Endothelial cell of umbilical vein (primary cell): Measurements from ENCODE around the gene CNMD. TPM values are rescaled to one million over a fixed set of nuclear protein-coding genes. Genes with fewer than 3 reads are reported as not detected.

Source experiments
- BruUV-seq: library from RNA; stranded (reverse); fragments of 400-500 nt; replicated peaks from 2 replicates; lab custom pipeline; 2021; lab: Mats Ljungman, UMichigan
- CTCF ChIA-PET: fragments of 300-600, 350-600 bp; sonication (Branson Sonifier 250); formaldehyde crosslinking; loops from one replicate; lab custom pipeline; 2021; ENCODE audit warnings: antibody characterized with exemption, inconsistent platforms; lab: Charles Lee
- POLR2A ChIA-PET: fragments of 300-600, 350-600 bp; sonication (Branson Sonifier 250); formaldehyde crosslinking; loops from one replicate; lab custom pipeline; 2021; ENCODE audit warnings: antibody characterized with exemption, inconsistent platforms; lab: Charles Lee
- DNase-seq: peaks from one replicate; pipeline ENCODE4 v3.0.0-alpha.2; 2011; ENCODE audit warnings: low read depth, low spot score
- FAIRE-seq: peaks from 2 replicates; lab custom pipeline; 2011; peaks lifted over from hg19 to GRCh38; lab: Jason Lieb, UNC
- H2AFZ ChIP-seq: 2 replicates; pipeline ENCODE4 v1.6.0; 2012; ENCODE audit warnings: low read depth, low read length, control low read depth, inconsistent platforms
- H3K27ac ChIP-seq: 2 replicates; pipeline ENCODE4 v1.5.1; 2011; ENCODE audit warnings: low read depth, mild to moderate bottlenecking, control low read depth, low read length, moderate library complexity; ENCODE audit not compliant: insufficient read depth
- H3K27me3 ChIP-seq, 2 experiments: 2 replicates each; pipeline versions ENCODE4 v1.6.0 to v1.6.1; 2011; ENCODE audit warnings: low read length in 2 of 2, mixed read lengths in 1 of 2; ENCODE audit not compliant: control insufficient read depth in 2 of 2, insufficient read depth in 2 of 2
- H3K36me3 ChIP-seq, 2 experiments: 2 replicates in 1 of 2; 3 replicates in 1 of 2; pipeline ENCODE4 v1.5.1; 2011; ENCODE audit warnings: low read length in 2 of 2, mild to moderate bottlenecking in 1 of 2, moderate library complexity in 1 of 2; ENCODE audit not compliant: control insufficient read depth in 2 of 2, insufficient read depth in 2 of 2; ENCODE audit errors: extremely low read depth in 1 of 2
- H3K4me1 ChIP-seq: 3 replicates; pipeline ENCODE4 v1.5.1; 2011; ENCODE audit warnings: mild to moderate bottlenecking, low read length; ENCODE audit not compliant: control insufficient read depth, insufficient read depth; ENCODE audit errors: extremely low read depth
- H3K4me2 ChIP-seq: 2 replicates; pipeline ENCODE4 v1.6.1; 2011; ENCODE audit warnings: low read length, control low read depth, mixed read lengths; ENCODE audit not compliant: insufficient read depth
- H3K4me3 ChIP-seq, 3 experiments: fragments of 200-600 bp in 1 of 3; sonication (generic), shearing (Covaris generic) in 1 of 3; replicated peaks in 1 of 3; 2 replicates each; pipeline ENCODE4 v1.5.1; 2011 to 2016; ENCODE audit warnings: control low read depth in 3 of 3, low read length in 3 of 3, mild to moderate bottlenecking in 2 of 3, inconsistent platforms in 1 of 3, low read depth in 1 of 3, moderate library complexity in 1 of 3; ENCODE audit not compliant: insufficient read depth in 1 of 3
- H3K79me2 ChIP-seq: 2 replicates; pipeline ENCODE4 v1.6.0; 2012; ENCODE audit warnings: low read length, inconsistent platforms; ENCODE audit not compliant: control insufficient read depth, insufficient read depth
- H3K9ac ChIP-seq: replicated peaks from 2 replicates; pipeline ENCODE3; 2011; ENCODE audit warnings: low read length, control low read depth; ENCODE audit not compliant: insufficient read depth; ENCODE audit errors: extremely low read depth
- H3K9me1 ChIP-seq: replicated peaks from 3 replicates; pipeline ENCODE4 v1.6.0; 2011; ENCODE audit warnings: mild to moderate bottlenecking, low read length; ENCODE audit not compliant: control insufficient read depth, insufficient read depth; ENCODE audit errors: extremely low read depth
- H3K9me3 ChIP-seq: replicated peaks from 2 replicates; pipeline ENCODE4 v1.5.1; 2012; ENCODE audit warnings: low read length, inconsistent platforms; ENCODE audit not compliant: control insufficient read depth, insufficient read depth
- H4K20me1 ChIP-seq: replicated peaks from 2 replicates; pipeline ENCODE3; 2011; ENCODE audit warnings: mild to moderate bottlenecking, low read length; ENCODE audit not compliant: control insufficient read depth, insufficient read depth; ENCODE audit errors: extremely low read depth
- CTCF ChIP-seq, 2 donors: IDR thresholded peaks; 1 replicate in 1 of 2; 2 replicates in 1 of 2; pipeline ENCODE4 v1.5.1; 2011; ENCODE audit warnings: low read length in 2 of 2, mild to moderate bottlenecking in 2 of 2, moderate library complexity in 2 of 2, control low read depth in 1 of 2, inconsistent platforms in 1 of 2, low read depth in 1 of 2; ENCODE audit not compliant: insufficient read depth in 1 of 2; ENCODE audit errors: extremely low read depth in 1 of 2
- MAX ChIP-seq: IDR thresholded peaks from 2 replicates; pipeline ENCODE4 v1.6.1; 2011; ENCODE audit not compliant: insufficient read depth, insufficient read length
- MYC ChIP-seq: IDR thresholded peaks from one replicate; pipeline ENCODE4 v1.6.1; 2011; ENCODE audit warnings: mild to moderate bottlenecking, low read depth, low read length
- POLR2A ChIP-seq: IDR thresholded peaks from 2 replicates; pipeline ENCODE4 v1.6.1; 2012; ENCODE audit warnings: low read depth, mild to moderate bottlenecking, control low read depth, low read length
- dilution Hi-C: fragments of 300-500 bp; cut with MboI; formaldehyde crosslinking; loops from one replicate; pipeline ENCODE4 v1.15.0; 2019; ENCODE audit warnings: low sequenced_read_pairs; ENCODE audit not compliant: extremely low pct_ligation_motif_present
- intact Hi-C: fragments of 100-400 bp; cut with micrococcal nuclease; formaldehyde crosslinking; loops from one replicate; pipeline ENCODE4 v1.10.0; 2022
- polyA plus RNA-seq, 4 experiments: library from polyadenylated mRNA; depleted of rRNA in 3 of 4; stranded (reverse) in 3 of 4; unstranded in 1 of 4; fragments of >200 nt; gene quantifications; 2 replicates each; pipeline versions ENCODE4 v1.2.1 to v1.2.3, GENCODE V29; 2011 to 2012; ENCODE audit warnings: missing spikeins in 1 of 4
- total RNA-seq: library from RNA; stranded (reverse); gene quantifications from 2 replicates; pipeline ENCODE4 v1.2.3, GENCODE V29; 2021

The CNMD gene
- total and polyA plus RNA-seq, 2 donors (not counting 3 experiments of a cell fraction or from before 2014, with no cell fraction given), result not detected

- Histone ChIP-seq H3K9me1 (no peaks in the 10 kb centered on the region), H3K9me3 (no peaks in the 10 kb centered on the region), H3K4me2 (peak overlapping the region; percentile 74), H3K27me3 (no peaks in the 10 kb centered on the region), H3K36me3 (peaks cover 0 to 4% of the 10 kb centered on the region in 2 experiments), H3K4me3 (no peak overlapping the region), H3K27ac (peak overlapping the region; percentile 21), H2AFZ (no peak overlapping the region), H3K4me1 (peaks cover 13% of the 10 kb centered on the region), H3K9ac (no peak overlapping the region), H3K79me2 (no peaks in the 10 kb centered on the region), H4K20me1 (no peaks in the 10 kb centered on the region)
- no TSS peak for BruUV-seq
- no peak for FAIRE-seq
- CTCF ChIA-PET, result interaction anchor here (1.0 to 2.4 kb wide), 8 partner anchors 10 to 266 kb away, joined by 3 to 7 read pairs (median 4); partner anchors contain the start of gene SUGT1
- TF ChIP-seq POLR2A (no peak), MAX (no peak), CTCF (IDR thresholded peaks at IDR 0.05; ENCODE audit: extremely low read depth in 1 of 2, insufficient read depth in 1 of 2, low read depth in 1 of 2, low read length in 2 of 2) (no peak), MYC (no peak)
- peak; percentile 45 for DNase-seq
- dilution Hi-C loops (no loop called here), intact Hi-C loops (loop anchor here (5.0 kb wide), 1 partner anchor 35 kb away; the partner anchor contains the start of gene CNMD)
- POLR2A ChIA-PET, result interaction anchor here (0.5 kb wide), 1 partner anchor 1847 kb away, joined by 5 read pairs; no protein-coding TSS in a partner anchor
Measured at GRCh38 chr13:52701728-52702465, 37.7 kb downstream of the CNMD start.
